Adipocyte (in vitro differentiated cells): ENCODE results near the gene NDUFV2.

ENCODE experiments used
- DNase-seq: peaks from one replicate; pipeline ENCODE4 v3.0.0-alpha.2; 2015; ENCODE audit warnings: low read depth
- H3K27me3 ChIP-seq: replicated peaks from 2 replicates; pipeline ENCODE4 v1.7.0; 2013; ENCODE audit warnings: mild to moderate bottlenecking, low read length, moderate library complexity; ENCODE audit not compliant: control insufficient read depth, insufficient read depth
- H3K36me3 ChIP-seq: 2 replicates; pipeline ENCODE4 v1.7.0; 2013; ENCODE audit warnings: low read length, mild to moderate bottlenecking, moderate library complexity; ENCODE audit not compliant: control insufficient read depth, insufficient read depth, severe bottlenecking
- H3K4me1 ChIP-seq: 2 replicates; pipeline ENCODE4 v1.7.0; 2013; ENCODE audit warnings: mild to moderate bottlenecking, low read length, moderate library complexity; ENCODE audit not compliant: control insufficient read depth, insufficient read depth
- H3K4me3 ChIP-seq: 2 replicates; pipeline ENCODE4 v1.7.0; 2013; ENCODE audit warnings: mild to moderate bottlenecking, low read length, moderate library complexity
- H3K9ac ChIP-seq: 2 replicates; pipeline ENCODE4 v1.7.0; 2013; ENCODE audit warnings: mild to moderate bottlenecking, low read length, moderate library complexity
- H3K9me3 ChIP-seq: 2 replicates; pipeline ENCODE4 v1.7.0; 2013; ENCODE audit warnings: mild to moderate bottlenecking, low read length, moderate library complexity; ENCODE audit not compliant: control insufficient read depth

The NDUFV2 gene

DNA sequence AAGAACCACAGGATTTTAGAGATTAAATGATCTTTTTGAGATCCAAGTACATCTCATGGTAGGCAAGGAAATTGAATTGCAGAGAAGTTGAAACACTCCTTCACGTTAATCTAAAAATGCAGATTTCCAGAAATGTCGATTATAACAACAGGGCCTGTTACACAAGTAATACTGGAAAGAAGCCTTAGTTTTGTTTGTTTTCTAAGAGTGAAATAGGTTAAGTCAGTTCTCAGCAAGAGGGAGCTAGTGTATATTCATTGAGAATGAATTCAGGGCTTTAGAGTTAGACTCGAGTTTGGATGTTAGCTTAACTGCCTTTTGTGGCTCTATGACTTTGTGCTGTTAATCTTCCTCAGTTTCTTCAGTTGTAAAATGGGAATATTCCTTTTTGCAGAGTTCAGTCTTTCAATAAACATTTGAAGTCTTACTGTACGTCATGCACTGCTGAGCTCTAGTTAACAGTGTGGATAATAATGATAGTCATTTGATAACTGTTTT lies 926 bp downstream of the NDUFV2 start:
- H3K27me3 ChIP-seq, result no peaks in the 10 kb centered on the region
- H3K36me3 ChIP-seq, result no peaks in the 10 kb centered on the region
- DNase-seq, result peak; percentile 66
- H3K9ac ChIP-seq, result peak overlapping the region; percentile 99
- peaks cover 52% of the 10 kb centered on the region for H3K4me1 ChIP-seq
- H3K4me3 ChIP-seq, result peak overlapping the region; percentile 89
- H3K9me3 ChIP-seq, result no peaks in the 10 kb centered on the region

- H3K27me3 ChIP-seq, result no peaks in the 10 kb centered on the region
- no peaks in the 10 kb centered on the region for H3K36me3 ChIP-seq
- H3K4me1 ChIP-seq, result peaks cover 60% of the 10 kb centered on the region
- peak overlapping the region; percentile 89 for H3K4me3 ChIP-seq
- peak overlapping the region; percentile 99 for H3K9ac ChIP-seq
- peak; percentile 36 for DNase-seq
- no peaks in the 10 kb centered on the region for H3K9me3 ChIP-seq
These were observed 1.9 kb downstream of the NDUFV2 start for GRCh38 chr18:9104244-9104901.

- H3K27me3 ChIP-seq, result no peaks in the 10 kb centered on the region
These were observed 2.9 kb downstream of the NDUFV2 start for GRCh38 chr18:9105420-9105819.

GRCh38 chr18:9106094-9106493 lies 3.6 kb downstream of the NDUFV2 start:
- DNase-seq, result no peak
- peak overlapping the region; percentile 89 for H3K4me3 ChIP-seq
- peak overlapping the region; percentile 99 for H3K9ac ChIP-seq
- H3K4me1 ChIP-seq, result peaks cover 74% of the 10 kb centered on the region
- H3K9me3 ChIP-seq, result no peaks in the 10 kb centered on the region
- H3K27me3 ChIP-seq, result no peaks in the 10 kb centered on the region
- no peaks in the 10 kb centered on the region for H3K36me3 ChIP-seq

More at GRCh38 chr18:9105420-9105819, 2.9 kb downstream of the NDUFV2 start:
- peak overlapping the region; percentile 99 for H3K9ac ChIP-seq
- no peak for DNase-seq
- peaks cover 71% of the 10 kb centered on the region for H3K4me1 ChIP-seq
- no peaks in the 10 kb centered on the region for H3K36me3 ChIP-seq
- peak overlapping the region; percentile 89 for H3K4me3 ChIP-seq
- no peaks in the 10 kb centered on the region for H3K9me3 ChIP-seq

DNA sequence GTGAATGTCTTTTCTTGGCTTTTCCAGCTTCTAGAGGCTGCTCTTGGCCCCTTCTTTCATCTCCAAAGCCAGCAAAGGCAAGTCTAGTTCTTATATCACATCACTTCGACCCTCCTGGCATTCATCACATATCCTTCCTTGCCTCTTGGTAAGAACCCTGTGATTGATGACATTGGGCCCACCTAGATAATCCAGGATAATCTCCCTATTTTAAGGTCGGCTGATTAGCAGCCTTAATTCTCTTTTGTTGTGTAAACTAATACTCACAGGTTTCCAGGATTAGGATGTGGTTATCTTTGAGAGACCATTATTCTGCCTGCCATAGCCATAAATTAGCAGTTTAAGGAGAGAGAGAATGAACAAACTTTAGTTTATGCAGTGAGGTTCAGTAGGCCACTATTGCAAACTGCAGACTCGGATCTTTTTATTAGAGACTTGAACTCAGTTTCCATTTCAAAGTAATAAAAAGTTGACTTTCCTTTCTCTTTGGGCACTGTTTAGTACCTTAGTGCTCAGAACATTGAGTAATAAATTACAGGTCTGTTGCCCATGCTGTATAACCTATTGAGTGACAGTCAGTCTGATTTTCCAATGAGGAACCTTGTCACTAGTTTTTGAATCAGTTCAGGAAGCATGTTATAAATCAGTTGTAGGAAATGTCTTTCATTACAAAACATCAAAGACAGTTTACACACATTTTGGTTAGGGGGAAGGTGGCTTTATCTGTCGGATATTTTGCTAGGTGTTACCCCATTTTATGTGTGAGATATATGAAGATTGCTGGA lies 4.5 kb downstream of the NDUFV2 start:
- Histone ChIP-seq H3K36me3 (no peaks in the 10 kb centered on the region), H3K9ac (peak overlapping the region; percentile 20), H3K27me3 (no peaks in the 10 kb centered on the region), H3K9me3 (no peaks in the 10 kb centered on the region), H3K4me1 (peaks cover 72% of the 10 kb centered on the region), H3K4me3 (peak overlapping the region; percentile 89)
- no peak for DNase-seq

DNA sequence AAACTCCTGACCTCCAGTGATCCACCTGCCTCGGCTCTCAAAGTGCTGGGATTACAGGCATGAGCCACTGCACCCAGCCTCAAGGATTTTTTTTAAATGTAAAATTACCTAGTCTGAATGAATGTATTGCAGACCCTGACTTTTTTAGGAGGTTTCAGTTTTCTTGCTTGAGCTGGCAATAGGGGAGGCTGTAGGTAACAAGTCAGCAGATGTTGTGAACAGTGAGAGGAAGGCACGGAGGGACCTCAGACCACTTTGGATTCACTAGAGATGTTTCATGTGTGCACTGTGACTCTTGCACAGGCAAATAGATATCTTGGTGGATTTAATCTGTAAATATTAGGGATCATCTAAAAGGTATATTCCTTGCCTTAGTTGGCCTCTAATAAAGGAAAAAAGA lies 6.4 kb downstream of the NDUFV2 start:
- no peak for DNase-seq
- H3K9me3 ChIP-seq, result no peaks in the 10 kb centered on the region
- no peaks in the 10 kb centered on the region for H3K27me3 ChIP-seq
- no peaks in the 10 kb centered on the region for H3K36me3 ChIP-seq
- no peak overlapping the region for H3K4me3 ChIP-seq
- peak overlapping the region; percentile 58 for H3K9ac ChIP-seq
- peaks cover 84% of the 10 kb centered on the region for H3K4me1 ChIP-seq

- no peaks in the 10 kb centered on the region for H3K9me3 ChIP-seq
- H3K36me3 ChIP-seq, result no peaks in the 10 kb centered on the region
- peaks cover 84% of the 10 kb centered on the region for H3K4me1 ChIP-seq
- H3K27me3 ChIP-seq, result no peaks in the 10 kb centered on the region
- H3K4me3 ChIP-seq, result peak overlapping the region; percentile 60
- peak; percentile 86 for DNase-seq
- peak overlapping the region; percentile 58 for H3K9ac ChIP-seq
These were observed 7.0 kb downstream of the NDUFV2 start for GRCh38 chr18:9109523-9109922.

- H3K36me3 ChIP-seq, result no peaks in the 10 kb centered on the region
- no peak overlapping the region for H3K9ac ChIP-seq
- no peaks in the 10 kb centered on the region for H3K9me3 ChIP-seq
- no peaks in the 10 kb centered on the region for H3K27me3 ChIP-seq
- no peak for DNase-seq
- peaks cover 78% of the 10 kb centered on the region for H3K4me1 ChIP-seq
- H3K4me3 ChIP-seq, result no peak overlapping the region
These were observed 11.1 kb downstream of the NDUFV2 start for GRCh38 chr18:9113468-9114149.

GRCh38 chr18:9115984-9116383 lies 13.5 kb downstream of the NDUFV2 start:
- Histone ChIP-seq H3K9me3 (no peaks in the 10 kb centered on the region), H3K9ac (peak overlapping the region; percentile 69), H3K4me1 (peaks cover 70% of the 10 kb centered on the region), H3K27me3 (no peaks in the 10 kb centered on the region), H3K4me3 (no peak overlapping the region), H3K36me3 (peaks cover 21% of the 10 kb centered on the region)
- no peak for DNase-seq

GRCh38 chr18:9117980-9118841 lies 15.7 kb downstream of the NDUFV2 start:
- peaks cover 68% of the 10 kb centered on the region for H3K4me1 ChIP-seq
- H3K9ac ChIP-seq, result peak overlapping the region; percentile 69
- H3K4me3 ChIP-seq, result peak overlapping the region; percentile 82
- no peak for DNase-seq
- no peaks in the 10 kb centered on the region for H3K27me3 ChIP-seq
- peaks cover 43% of the 10 kb centered on the region for H3K36me3 ChIP-seq
- no peaks in the 10 kb centered on the region for H3K9me3 ChIP-seq
